GM12878 (cell line): ENCODE data around the gene LEPR. TPM values are rescaled to one million over a fixed set of nuclear protein-coding genes. Genes with fewer than 3 reads are reported as not detected.
"Not testable (repeated sequence)": the region's sequence is repeated elsewhere in the genome, so short reads cannot be mapped to it uniquely, and the experiment has no call there.

ENCODE experiments used
- ATAC-seq: fragments of 200-7000 bp; cut with Tn5 transposase; 3 replicates; pipeline ENCODE4 v1.9.1; 2020; ENCODE audit warnings: mild to moderate bottlenecking, moderate library complexity
- BruUV-seq: library from RNA; stranded (reverse); fragments of 400-500 nt; replicated peaks from 2 replicates; lab custom pipeline; 2021; lab: Mats Ljungman, UMichigan
- CTCF ChIA-PET: fragments of 300-600 bp; sonication (Branson Sonifier 250); formaldehyde crosslinking; extraction: SDS; loops from one replicate; lab custom pipeline; 2021; ENCODE audit warnings: inconsistent platforms; lab: Yijun Ruan, JAX
- POLR2A ChIA-PET: fragments of 350-600 bp; formaldehyde crosslinking; extraction: SDS; loops from one replicate; lab custom pipeline; 2021; ENCODE audit warnings: inconsistent platforms; lab: Charles Lee
- RAD21 ChIA-PET: fragments of 300-600 bp; sonication (Branson Sonifier 250); formaldehyde crosslinking; loops from one replicate; lab custom pipeline; 2023; ENCODE audit warnings: antibody characterized with exemption; ENCODE audit not compliant: unreplicated experiment; lab: Charles Lee
- SMC1A ChIA-PET: fragments of 300-600 bp; sonication (Branson Sonifier 250); formaldehyde crosslinking; loops from one replicate; lab custom pipeline; 2023; ENCODE audit not compliant: unreplicated experiment, uncharacterized antibody; lab: Charles Lee
- DNase-seq: peaks from one replicate; pipeline ENCODE4 v3.0.0-alpha.2; 2011; ENCODE audit warnings: low read depth, low spot score
- FAIRE-seq: peaks from 3 replicates; lab custom pipeline; 2011; peaks lifted over from hg19 to GRCh38; lab: Jason Lieb, UNC
- H2AFZ ChIP-seq: 2 replicates; pipeline ENCODE4 v1.6.0; 2011; ENCODE audit warnings: low read depth, low read length, control low read depth; ENCODE audit not compliant: control insufficient read depth
- H3K27ac ChIP-seq: 2 replicates; pipeline ENCODE4 v1.5.1; 2011; ENCODE audit warnings: control low read depth; ENCODE audit not compliant: control insufficient read depth, insufficient read depth
- H3K27me3 ChIP-seq, 2 experiments: replicated peaks in 1 of 2; 2 replicates each; pipeline versions ENCODE4 v1.6.0 to v1.6.1; 2011; ENCODE audit warnings: low read length in 1 of 2; ENCODE audit not compliant: control insufficient read depth in 2 of 2, insufficient read depth in 2 of 2
- H3K36me3 ChIP-seq, 2 experiments: 2 replicates each; pipeline ENCODE4 v1.5.1; 2011; ENCODE audit warnings: low read length in 1 of 2; ENCODE audit not compliant: control insufficient read depth in 2 of 2, insufficient read depth in 2 of 2
- H3K4me1 ChIP-seq: 2 replicates; pipeline ENCODE4 v1.6.1; 2011; ENCODE audit warnings: mild to moderate bottlenecking, low read length, moderate library complexity, mixed read lengths; ENCODE audit not compliant: control insufficient read depth, insufficient read depth
- H3K4me2 ChIP-seq: 2 replicates; pipeline ENCODE4 v1.6.0; 2011; ENCODE audit warnings: control low read depth; ENCODE audit not compliant: control insufficient read depth, insufficient read depth
- H3K4me3 ChIP-seq: fragments of 200-600 bp; sonication (generic); 2 replicates; pipeline ENCODE4 v1.5.1; 2016
- H3K79me2 ChIP-seq: 2 replicates; pipeline ENCODE4 v1.6.0; 2011; ENCODE audit warnings: low read length; ENCODE audit not compliant: control insufficient read depth, insufficient read depth
- H3K9ac ChIP-seq: 2 replicates; pipeline ENCODE4 v1.8.0; 2011; ENCODE audit warnings: low read length, control low read depth, mixed read lengths; ENCODE audit not compliant: control insufficient read depth, insufficient read depth
- H3K9me3 ChIP-seq: replicated peaks from 3 replicates; pipeline ENCODE4 v1.5.1; 2011; ENCODE audit warnings: mild to moderate bottlenecking, low read length; ENCODE audit not compliant: control insufficient read depth, insufficient read depth
- H4K20me1 ChIP-seq: 2 replicates; pipeline ENCODE4 v1.6.0; 2011; ENCODE audit not compliant: control insufficient read depth, insufficient read depth
- BCLAF1 ChIP-seq: fragments of 450-650 bp; IDR thresholded peaks from 2 replicates; pipeline ENCODE4 v1.6.1; 2017; ENCODE audit warnings: antibody characterized with exemption, mild to moderate bottlenecking, moderate library complexity
- CEBPB ChIP-seq, 2 experiments: fragments of 150-350 bp in 1 of 2; IDR thresholded peaks; 2 replicates each; pipeline ENCODE4 v1.6.1; 2012 to 2014; ENCODE audit warnings: low read depth in 2 of 2, low read length in 2 of 2, borderline replicate concordance in 1 of 2, inconsistent platforms in 1 of 2
- FOXK2 ChIP-seq: fragments of 450-650 bp; IDR thresholded peaks from 2 replicates; pipeline ENCODE4 v1.6.1; 2017; ENCODE audit warnings: mild to moderate bottlenecking, moderate library complexity
- HSF1 ChIP-seq: fragments of 150-350 bp; IDR thresholded peaks from 2 replicates; pipeline ENCODE4 v1.6.1; 2014; ENCODE audit warnings: mild to moderate bottlenecking, low read depth, low read length
- NFYA ChIP-seq: IDR thresholded peaks from 2 replicates; pipeline ENCODE4 v1.6.1; 2011; ENCODE audit warnings: low read depth, mild to moderate bottlenecking, low read length, improper control_type of control experiment, borderline replicate concordance
- PRDM15 ChIP-seq: fragments of 450-650 bp; formaldehyde crosslinking; IDR thresholded peaks from 2 replicates; pipeline ENCODE4 v1.4.0; 2020; ENCODE audit warnings: mild to moderate bottlenecking, moderate library complexity
- STAT1 ChIP-seq: fragments of 450-650 bp; conservative IDR thresholded peaks from 2 replicates; pipeline ENCODE4 v1.6.1; 2014; ENCODE audit warnings: antibody characterized with exemption, mild to moderate bottlenecking
- TAF1 ChIP-seq: IDR thresholded peaks from 2 replicates; pipeline ENCODE4 v1.6.1; 2011; ENCODE audit warnings: mild to moderate bottlenecking, low read depth, low read length, borderline replicate concordance
- ZNF622 ChIP-seq: fragments of 450-650 bp; IDR thresholded peaks from 2 replicates; pipeline ENCODE4 v1.6.1; 2017; ENCODE audit warnings: mild to moderate bottlenecking, inconsistent platforms
- WGBS: methylation state at CpG from one replicate; pipeline ENCODE4 v1.1.6; 2016; ENCODE audit warnings: low lambda C conversion rate; ENCODE audit not compliant: insufficient replicate concordance, insufficient coverage; ENCODE audit errors: missing lambda C conversion rate; 5-methylcytosine and 5-hydroxymethylcytosine counted together
- in situ Hi-C: fragments of 300-500 bp; cut with MboI; formaldehyde crosslinking; loops from 9 replicates; pipeline ENCODE4 v1.14.3; 2018; ENCODE audit warnings: mixed read lengths
- intact Hi-C: fragments of 100-400 bp; cut with micrococcal nuclease; formaldehyde crosslinking; loops from one replicate; pipeline ENCODE4 v1.14.2; 2022; ENCODE audit not compliant: unreplicated experiment
- polyA plus RNA-seq, 11 experiments: library from polyadenylated mRNA; depleted of rRNA in 4 of 11; unstranded in 6 of 11; stranded (reverse) in 5 of 11; fragments of >200 nt; fragmentation: Nextera tagmentation in 4 of 11; fragmentation: Illumina TruSeq in 1 of 11; extraction: Ambion mirVana in 4 of 11; extraction: Trizol in 1 of 11; gene quantifications; 1 replicate in 1 of 11; 2 replicates in 10 of 11; pipeline versions ENCODE4 v1.2.1 to v1.2.3, GENCODE V29; 2011 to 2016; ENCODE audit warnings: inconsistent platforms in 2 of 11, missing spikeins in 2 of 11, low read depth in 1 of 11
- total RNA-seq, 4 experiments: library from RNA; depleted of rRNA in 3 of 4; stranded (reverse); fragments of >200 nt in 3 of 4; fragmentation: Illumina TruSeq in 1 of 4; extraction: Trizol in 1 of 4; gene quantifications; 2 replicates each; pipeline versions ENCODE4 v1.2.1 to v1.2.3, GENCODE V29; 2013 to 2021

Gene LEPR
- total and polyA plus RNA-seq, 10 of the 15 experiments (the other 5 are each of a cell fraction or from before 2014, with no cell fraction given), result 0.49 to 3.7 (median 1.2) TPM

GRCh38 chr1:65465837-65466236, 45.4 kb downstream of the LEPR start:
- H3K4me1 ChIP-seq, H4K20me1 ChIP-seq, POLR2A ChIA-PET, RAD21 ChIA-PET, H2AFZ ChIP-seq, intact Hi-C loops, BruUV-seq, SMC1A ChIA-PET, ATAC-seq, FAIRE-seq, CTCF ChIA-PET, H3K27me3 ChIP-seq, H3K9ac ChIP-seq, H3K4me3 ChIP-seq, H3K36me3 ChIP-seq, DNase-seq, H3K4me2 ChIP-seq, H3K79me2 ChIP-seq, H3K27ac ChIP-seq, in situ Hi-C loops, H3K9me3 ChIP-seq: not testable (repeated sequence)
- WGBS, result 89% methylated on average over 1 of the region's 1 CpG

- intact Hi-C loops, result no loop called here
- DNase-seq (no peak), FAIRE-seq (no peak), ATAC-seq (no peak)
- Histone ChIP-seq H3K4me2 (no peak overlapping the region), H3K27me3 (no peaks in the 10 kb centered on the region), H3K9me3 (no peaks in the 10 kb centered on the region), H2AFZ (no peak overlapping the region), H3K4me1 (no peaks in the 10 kb centered on the region), H3K4me3 (no peak overlapping the region), H4K20me1 (no peaks in the 10 kb centered on the region), H3K27ac (no peak overlapping the region), H3K79me2 (no peaks in the 10 kb centered on the region), H3K36me3 (no peaks in the 10 kb centered on the region), H3K9ac (no peak overlapping the region)
- CTCF ChIA-PET, result interaction anchor here (4.5 kb wide), 1 partner anchor 9 kb away, joined by 18 read pairs; no protein-coding TSS in a partner anchor
- 31% methylated on average over 6 of the region's 6 CpGs for WGBS
- no TSS peak for BruUV-seq
- RAD21 ChIA-PET, result no interaction called here
- SMC1A ChIA-PET, result interaction anchor here (0.5 kb wide), 1 partner anchor 90 kb away, joined by 3 read pairs; no protein-coding TSS in a partner anchor
- POLR2A ChIA-PET, result no interaction called here
- in situ Hi-C loops, result no loop called here
- TF ChIP-seq CEBPB (IDR thresholded peaks at IDR 0.05; ENCODE audit: borderline replicate concordance in 1 of 2, low read depth in 2 of 2, low read length in 2 of 2) (no peak), STAT1 (no peak), NFYA (no peak), ZNF622 (no peak), PRDM15 (CRISPR knock-in tag) (no peak), FOXK2 (no peak), HSF1 (no peak), BCLAF1 (no peak), TAF1 (no peak)
Measured at GRCh38 chr1:65467536-65467935, 47.1 kb downstream of the LEPR start.
